ENCODE measurements around the gene TMEM120B.

TMEM120B gene

GRCh38 chr12:121701667-121702277 lies 10.8 kb upstream of the TMEM120B start:
- Histone ChIP-seq H3K23ac (ENCODE audit: low read length in 2 of 2) (no peak overlapping the region), H3K27me3 (ENCODE audit: control insufficient read depth in 1 of 2, insufficient read depth in 1 of 2, low read length in 2 of 2) (peaks cover 3 to 19% of the 10 kb centered on the region in 2 experiments), H2BK12ac (ENCODE audit: low read length in 2 of 2) (no peak overlapping the region), H3K4me1 (ENCODE audit: control insufficient read depth, insufficient read depth, low read depth, low read length) (no peaks in the 10 kb centered on the region), H2BK5ac (ENCODE audit: low read depth, low read length, poor library complexity, severe bottlenecking) (no peak overlapping the region), H3K36me3 (ENCODE audit: control insufficient read depth in 1 of 2, insufficient read depth in 2 of 2, low read depth in 1 of 2, low read length in 2 of 2) (no peaks in the 10 kb centered on the region), H3K4ac (ENCODE audit: low read depth in 1 of 2, low read length in 2 of 2) (no peak overlapping the region), H3K27ac (ENCODE audit: low read length, poor library complexity, severe bottlenecking) (no peak overlapping the region), H3K4me3 (ENCODE audit: insufficient read depth in 1 of 2, low read depth in 1 of 2, low read length in 2 of 2) (no peak overlapping the region), H3K79me1 (replicated peaks; ENCODE audit: low read length, poor library complexity, severe bottlenecking) (no peaks in the 10 kb centered on the region), H3K9ac (ENCODE audit: low read length) (no peak overlapping the region), H2AK5ac (ENCODE audit: low read length, severe bottlenecking) (no peak overlapping the region), H4K8ac (ENCODE audit: low read length) (no peak overlapping the region), H3K9me3 (ENCODE audit: control insufficient read depth, low read length) (no peaks in the 10 kb centered on the region), H3K14ac (ENCODE audit: low read length in 2 of 2) (no peak overlapping the region), H3K4me2 (ENCODE audit: low read length, poor library complexity, severe bottlenecking) (no peak overlapping the region), H2BK120ac (ENCODE audit: low read depth, low read length) (no peak overlapping the region), H2BK15ac (ENCODE audit: low read depth, poor library complexity, severe bottlenecking) (no peak overlapping the region), H3K18ac (ENCODE audit: low read depth in 1 of 2, low read length in 2 of 2) (no peak overlapping the region), H2AFZ (ENCODE audit: low read depth, low read length) (no peak overlapping the region), H4K91ac (ENCODE audit: low read length) (no peak overlapping the region)
- no peak for DNase-seq
- WGBS, result 95% methylated on average over 3 of the region's 3 CpGs

GRCh38 chr12:121702944-121703343 lies 9.6 kb upstream of the TMEM120B start:
- H3K36me3 ChIP-seq (ENCODE audit: control insufficient read depth in 1 of 2, insufficient read depth in 2 of 2, low read depth in 1 of 2, low read length in 2 of 2), result no peaks in the 10 kb centered on the region
- H4K8ac ChIP-seq (ENCODE audit: low read length), result no peak overlapping the region
- peaks cover 3 to 19% of the 10 kb centered on the region in 2 experiments for H3K27me3 ChIP-seq (ENCODE audit: control insufficient read depth in 1 of 2, insufficient read depth in 1 of 2, low read length in 2 of 2)
- no peak overlapping the region for H3K4ac ChIP-seq (ENCODE audit: low read depth in 1 of 2, low read length in 2 of 2)
- H3K27ac ChIP-seq (ENCODE audit: low read length, poor library complexity, severe bottlenecking), result no peak overlapping the region
- H3K9ac ChIP-seq (ENCODE audit: low read length), result no peak overlapping the region
- no peak overlapping the region for H3K14ac ChIP-seq (ENCODE audit: low read length in 2 of 2)
- no peaks in the 10 kb centered on the region for H3K9me3 ChIP-seq (ENCODE audit: control insufficient read depth, low read length)
- H3K4me1 ChIP-seq (ENCODE audit: control insufficient read depth, insufficient read depth, low read depth, low read length), result no peaks in the 10 kb centered on the region
- no peak overlapping the region for H2BK120ac ChIP-seq (ENCODE audit: low read depth, low read length)
- 96% methylated on average over 6 of the region's 6 CpGs for WGBS
- no peaks in the 10 kb centered on the region for H3K79me1 ChIP-seq (replicated peaks; ENCODE audit: low read length, poor library complexity, severe bottlenecking)
- H2BK15ac ChIP-seq (ENCODE audit: low read depth, poor library complexity, severe bottlenecking), result no peak overlapping the region
- no peak overlapping the region for H2AK5ac ChIP-seq (ENCODE audit: low read length, severe bottlenecking)
- H3K4me3 ChIP-seq (ENCODE audit: insufficient read depth in 1 of 2, low read depth in 1 of 2, low read length in 2 of 2), result no peak overlapping the region
- H2BK5ac ChIP-seq (ENCODE audit: low read depth, low read length, poor library complexity, severe bottlenecking), result no peak overlapping the region
- no peak overlapping the region for H2BK12ac ChIP-seq (ENCODE audit: low read length in 2 of 2)
- no peak overlapping the region for H3K23ac ChIP-seq (ENCODE audit: low read length in 2 of 2)
- no peak overlapping the region for H3K18ac ChIP-seq (ENCODE audit: low read depth in 1 of 2, low read length in 2 of 2)
- H2AFZ ChIP-seq (ENCODE audit: low read depth, low read length), result no peak overlapping the region
- no peak for DNase-seq
- no peak overlapping the region for H4K91ac ChIP-seq (ENCODE audit: low read length)
- H3K4me2 ChIP-seq (ENCODE audit: low read length, poor library complexity, severe bottlenecking), result no peak overlapping the region

GRCh38 chr12:121705514-121705913 lies 7.0 kb upstream of the TMEM120B start:
- no peak overlapping the region for H2BK120ac ChIP-seq (ENCODE audit: low read depth, low read length)
- H3K4me1 ChIP-seq (ENCODE audit: control insufficient read depth, insufficient read depth, low read depth, low read length), result no peaks in the 10 kb centered on the region

GRCh38 chr12:121708313-121709063 lies 4.1 kb upstream of the TMEM120B start:
- Histone ChIP-seq H3K23ac (ENCODE audit: low read length in 2 of 2) (no peak overlapping the region), H2AFZ (ENCODE audit: low read depth, low read length) (no peak overlapping the region), H3K79me1 (replicated peaks; ENCODE audit: low read length, poor library complexity, severe bottlenecking) (peaks cover 11% of the 10 kb centered on the region), H3K14ac (ENCODE audit: low read length in 2 of 2) (no peak overlapping the region), H3K4me3 (ENCODE audit: insufficient read depth in 1 of 2, low read depth in 1 of 2, low read length in 2 of 2) (no peak overlapping the region), H3K4ac (ENCODE audit: low read depth in 1 of 2, low read length in 2 of 2) (no peak overlapping the region), H4K91ac (ENCODE audit: low read length) (no peak overlapping the region), H3K27me3 (ENCODE audit: control insufficient read depth in 1 of 2, insufficient read depth in 1 of 2, low read length in 2 of 2) (no peaks in the 10 kb centered on the region), H2BK5ac (ENCODE audit: low read depth, low read length, poor library complexity, severe bottlenecking) (no peak overlapping the region), H2BK15ac (ENCODE audit: low read depth, poor library complexity, severe bottlenecking) (no peak overlapping the region), H2BK120ac (ENCODE audit: low read depth, low read length) (no peak overlapping the region), H3K36me3 (ENCODE audit: control insufficient read depth in 1 of 2, insufficient read depth in 2 of 2, low read depth in 1 of 2, low read length in 2 of 2) (no peaks in the 10 kb centered on the region), H3K4me2 (ENCODE audit: low read length, poor library complexity, severe bottlenecking) (no peak overlapping the region), H3K27ac (ENCODE audit: low read length, poor library complexity, severe bottlenecking) (no peak overlapping the region), H2BK12ac (ENCODE audit: low read length in 2 of 2) (no peak overlapping the region), H3K9ac (ENCODE audit: low read length) (no peak overlapping the region), H3K18ac (ENCODE audit: low read depth in 1 of 2, low read length in 2 of 2) (no peak overlapping the region), H4K8ac (ENCODE audit: low read length) (no peak overlapping the region), H3K9me3 (ENCODE audit: control insufficient read depth, low read length) (no peaks in the 10 kb centered on the region), H3K4me1 (ENCODE audit: control insufficient read depth, insufficient read depth, low read depth, low read length) (peaks cover 11% of the 10 kb centered on the region), H2AK5ac (ENCODE audit: low read length, severe bottlenecking) (no peak overlapping the region)
- 90% methylated on average over 5 of the region's 7 CpGs for WGBS
- no peak for DNase-seq

More at GRCh38 chr12:121705514-121705913, 7.0 kb upstream of the TMEM120B start:
- Histone ChIP-seq H3K4me3 (ENCODE audit: insufficient read depth in 1 of 2, low read depth in 1 of 2, low read length in 2 of 2) (no peak overlapping the region), H3K27me3 (ENCODE audit: control insufficient read depth in 1 of 2, insufficient read depth in 1 of 2, low read length in 2 of 2) (peaks cover 3 to 19% of the 10 kb centered on the region in 2 experiments), H2AK5ac (ENCODE audit: low read length, severe bottlenecking) (no peak overlapping the region), H3K18ac (ENCODE audit: low read depth in 1 of 2, low read length in 2 of 2) (no peak overlapping the region), H4K91ac (ENCODE audit: low read length) (no peak overlapping the region), H2BK12ac (ENCODE audit: low read length in 2 of 2) (no peak overlapping the region), H2BK15ac (ENCODE audit: low read depth, poor library complexity, severe bottlenecking) (no peak overlapping the region), H3K4ac (ENCODE audit: low read depth in 1 of 2, low read length in 2 of 2) (no peak overlapping the region), H3K23ac (ENCODE audit: low read length in 2 of 2) (no peak overlapping the region), H3K36me3 (ENCODE audit: control insufficient read depth in 1 of 2, insufficient read depth in 2 of 2, low read depth in 1 of 2, low read length in 2 of 2) (no peaks in the 10 kb centered on the region), H3K9ac (ENCODE audit: low read length) (no peak overlapping the region), H2BK5ac (ENCODE audit: low read depth, low read length, poor library complexity, severe bottlenecking) (no peak overlapping the region), H3K4me2 (ENCODE audit: low read length, poor library complexity, severe bottlenecking) (no peak overlapping the region), H2AFZ (ENCODE audit: low read depth, low read length) (no peak overlapping the region), H3K9me3 (ENCODE audit: control insufficient read depth, low read length) (no peaks in the 10 kb centered on the region), H3K27ac (ENCODE audit: low read length, poor library complexity, severe bottlenecking) (no peak overlapping the region), H3K14ac (ENCODE audit: low read length in 2 of 2) (no peak overlapping the region), H4K8ac (ENCODE audit: low read length) (no peak overlapping the region), H3K79me1 (replicated peaks; ENCODE audit: low read length, poor library complexity, severe bottlenecking) (no peaks in the 10 kb centered on the region)
- no peak for DNase-seq

Measured in mesenchymal stem cell (in vitro differentiated cells and primary cell).